Measurements from ENCODE around the gene PTPRD. TPM values are rescaled to one million over a fixed set of nuclear protein-coding genes. Genes with fewer than 3 reads are reported as not detected.

The PTPRD gene
- total RNA-seq, 1 donor from 2014 or later = 136 TPM

- H3K79me2 ChIP-seq (ENCODE audit: low read depth) = no peaks in the 10 kb centered on the region
- H3K9me3 ChIP-seq (ENCODE audit: low read depth) = no peaks in the 10 kb centered on the region
- Mint-ChIP-seq H3K4me1 (no peaks in the 10 kb centered on the region), H3K27me3 (ENCODE audit: insufficient read depth, low read depth) (no peaks in the 10 kb centered on the region), H3K9me3 (peaks cover 8% of the 10 kb centered on the region), H3K36me3 (peaks cover 2% of the 10 kb centered on the region), H3K4me3 (no peak overlapping the region), H3K27ac (no peak overlapping the region)
- no peak for DNase-seq (ENCODE audit: low spot score)
- H3K4me1 ChIP-seq = no peaks in the 10 kb centered on the region
- no peak overlapping the region for H3K27ac ChIP-seq
- no peak overlapping the region for H3K9ac ChIP-seq
- no peaks in the 10 kb centered on the region for H4K20me1 ChIP-seq (ENCODE audit: low read depth)
- no peaks in the 10 kb centered on the region for H3F3A ChIP-seq (ENCODE audit: low read depth)
- no peak overlapping the region for H3K4me2 ChIP-seq
- no peaks in the 10 kb centered on the region for H3K36me3 ChIP-seq
- H3K27me3 ChIP-seq = no peaks in the 10 kb centered on the region
- H2AFZ ChIP-seq (replicated peaks) = no peak overlapping the region
- TF ChIP-seq EZH2phosphoT487 (IDR thresholded peaks at IDR 0.05) = no peak
- peak; percentile 34 for TF ChIP-seq CTCF (IDR thresholded peaks at IDR 0.05)
- TF ChIP-seq EZH2 (IDR thresholded peaks at IDR 0.05) = no peak
- no peak overlapping the region for H3K4me3 ChIP-seq
These were observed 1113.3 kb downstream of the PTPRD start for GRCh38 chr9:9499546-9499945.

GRCh38 chr9:9498846-9499245 is 1114.0 kb downstream of the PTPRD start:
- DNase-seq (ENCODE audit: low spot score) = no peak
- no peaks in the 10 kb centered on the region for H3K36me3 ChIP-seq
- H3K27ac ChIP-seq = no peak overlapping the region
- Mint-ChIP-seq H3K27ac (no peak overlapping the region), H3K27me3 (ENCODE audit: insufficient read depth, low read depth) (no peaks in the 10 kb centered on the region), H3K36me3 (peaks cover 4% of the 10 kb centered on the region), H3K4me1 (no peaks in the 10 kb centered on the region), H3K9me3 (peaks cover 13% of the 10 kb centered on the region), H3K4me3 (no peak overlapping the region)
- H3K4me3 ChIP-seq = no peak overlapping the region
- H3F3A ChIP-seq (ENCODE audit: low read depth) = no peaks in the 10 kb centered on the region
- no peak overlapping the region for H3K4me2 ChIP-seq
- TF ChIP-seq EZH2phosphoT487 (IDR thresholded peaks at IDR 0.05) = no peak
- no peak for TF ChIP-seq CTCF (IDR thresholded peaks at IDR 0.05)
- TF ChIP-seq EZH2 (IDR thresholded peaks at IDR 0.05) = no peak
- no peak overlapping the region for H3K9ac ChIP-seq
- no peaks in the 10 kb centered on the region for H3K9me3 ChIP-seq (ENCODE audit: low read depth)
- H2AFZ ChIP-seq (replicated peaks) = no peak overlapping the region
- no peaks in the 10 kb centered on the region for H3K79me2 ChIP-seq (ENCODE audit: low read depth)
- H4K20me1 ChIP-seq (ENCODE audit: low read depth) = no peaks in the 10 kb centered on the region
- no peaks in the 10 kb centered on the region for H3K27me3 ChIP-seq
- H3K4me1 ChIP-seq = no peaks in the 10 kb centered on the region

- Mint-ChIP-seq H3K4me1 (no peaks in the 10 kb centered on the region), H3K4me3 (no peak overlapping the region), H3K27me3 (ENCODE audit: insufficient read depth, low read depth) (no peaks in the 10 kb centered on the region), H3K36me3 (peaks cover 4% of the 10 kb centered on the region), H3K9me3 (peaks cover 14% of the 10 kb centered on the region), H3K27ac (no peak overlapping the region)
- Histone ChIP-seq H3K4me1 (no peaks in the 10 kb centered on the region), H3K36me3 (no peaks in the 10 kb centered on the region), H3K27ac (no peak overlapping the region), H3K4me3 (no peak overlapping the region), H3K9ac (no peak overlapping the region), H2AFZ (replicated peaks) (no peak overlapping the region), H3K27me3 (no peaks in the 10 kb centered on the region), H3K9me3 (ENCODE audit: low read depth) (no peaks in the 10 kb centered on the region), H4K20me1 (ENCODE audit: low read depth) (no peaks in the 10 kb centered on the region), H3K4me2 (no peak overlapping the region), H3K79me2 (ENCODE audit: low read depth) (no peaks in the 10 kb centered on the region), H3F3A (ENCODE audit: low read depth) (no peaks in the 10 kb centered on the region)
- no peak for DNase-seq (ENCODE audit: low spot score)
- TF ChIP-seq EZH2 (IDR thresholded peaks at IDR 0.05) (no peak), EZH2phosphoT487 (IDR thresholded peaks at IDR 0.05) (no peak), CTCF (IDR thresholded peaks at IDR 0.05) (no peak)
These were observed 1114.7 kb downstream of the PTPRD start for GRCh38 chr9:9498128-9498527.

Measured in neural progenitor cell (in vitro differentiated cells).